Dendritic cell treated with granulocyte-macrophage colony-stimulating factor and Interleukin-4, amounts not matched to agents 40 ng/mL and 50 ng/mL, for 4 days (primary cell): Measurements from ENCODE around the gene IRX1.

Experiments
- H3K27ac Mint-ChIP-seq: one replicate; pipeline ENCODE4 v1.8.0; 2022; ENCODE audit warnings: mild to moderate bottlenecking, mixed read lengths
- H3K27me3 Mint-ChIP-seq: one replicate; pipeline ENCODE4 v1.8.0; 2022; ENCODE audit warnings: mild to moderate bottlenecking, mixed read lengths
- H3K36me3 Mint-ChIP-seq: one replicate; pipeline ENCODE4 v1.8.0; 2022; ENCODE audit warnings: low read depth, mixed read lengths
- H3K4me1 Mint-ChIP-seq: one replicate; pipeline ENCODE4 v1.8.0; 2022; ENCODE audit warnings: low read depth, mixed read lengths
- H3K4me3 Mint-ChIP-seq: one replicate; pipeline ENCODE4 v1.8.0; 2022; ENCODE audit warnings: mild to moderate bottlenecking, moderate library complexity, mixed read lengths
- H3K9me3 Mint-ChIP-seq: one replicate; pipeline ENCODE4 v1.8.0; 2022; ENCODE audit warnings: mixed read lengths
- intact Hi-C: fragments of 100-400 bp; cut with micrococcal nuclease; formaldehyde crosslinking; loops from one replicate; pipeline ENCODE4 v1.15.0; 2022

Gene IRX1

GRCh38 chr5:3597167-3598007 lies 1.8 kb downstream of the IRX1 start:
- Mint-ChIP-seq H3K27ac (no peak overlapping the region), H3K27me3 (peaks cover 93% of the 10 kb centered on the region), H3K4me3 (no peak overlapping the region), H3K9me3 (no peaks in the 10 kb centered on the region), H3K4me1 (no peaks in the 10 kb centered on the region), H3K36me3 (no peaks in the 10 kb centered on the region)
- intact Hi-C loops: no loop called here

GRCh38 chr5:3598207-3598606 lies 2.6 kb downstream of the IRX1 start:
- Mint-ChIP-seq H3K27ac (no peak overlapping the region), H3K9me3 (no peaks in the 10 kb centered on the region)

GRCh38 chr5:3598769-3599211 lies 3.2 kb downstream of the IRX1 start:
- intact Hi-C loops: no loop called here
- Mint-ChIP-seq H3K9me3 (no peaks in the 10 kb centered on the region), H3K4me1 (no peaks in the 10 kb centered on the region), H3K36me3 (no peaks in the 10 kb centered on the region), H3K4me3 (no peak overlapping the region), H3K27me3 (peaks cover 93% of the 10 kb centered on the region), H3K27ac (no peak overlapping the region)

More at GRCh38 chr5:3598207-3598606, 2.6 kb downstream of the IRX1 start:
- Mint-ChIP-seq H3K4me3 (no peak overlapping the region), H3K36me3 (no peaks in the 10 kb centered on the region), H3K4me1 (no peaks in the 10 kb centered on the region), H3K27me3 (peaks cover 93% of the 10 kb centered on the region)
- intact Hi-C loops: no loop called here

- intact Hi-C loops: no loop called here
- H3K4me1 Mint-ChIP-seq: no peaks in the 10 kb centered on the region
- no peaks in the 10 kb centered on the region for H3K9me3 Mint-ChIP-seq
- no peak overlapping the region for H3K4me3 Mint-ChIP-seq
- H3K27me3 Mint-ChIP-seq: peaks cover 93% of the 10 kb centered on the region
- no peaks in the 10 kb centered on the region for H3K36me3 Mint-ChIP-seq
- no peak overlapping the region for H3K27ac Mint-ChIP-seq
These were observed 3.8 kb downstream of the IRX1 start for GRCh38 chr5:3599226-3600105.

GRCh38 chr5:3600106-3601060 lies 4.8 kb downstream of the IRX1 start:
- no peaks in the 10 kb centered on the region for H3K4me1 Mint-ChIP-seq
- no peak overlapping the region for H3K27ac Mint-ChIP-seq
- H3K9me3 Mint-ChIP-seq: no peaks in the 10 kb centered on the region
- no peak overlapping the region for H3K4me3 Mint-ChIP-seq
- no peaks in the 10 kb centered on the region for H3K36me3 Mint-ChIP-seq
- peaks cover 93% of the 10 kb centered on the region for H3K27me3 Mint-ChIP-seq
- intact Hi-C loops: no loop called here

GRCh38 chr5:3601061-3601710 lies 5.6 kb downstream of the IRX1 start:
- intact Hi-C loops: no loop called here
- Mint-ChIP-seq H3K4me1 (no peaks in the 10 kb centered on the region), H3K4me3 (no peak overlapping the region), H3K27ac (no peak overlapping the region), H3K27me3 (peaks cover 100% of the 10 kb centered on the region), H3K36me3 (no peaks in the 10 kb centered on the region), H3K9me3 (no peaks in the 10 kb centered on the region)

GRCh38 chr5:3601911-3602782 lies 6.5 kb downstream of the IRX1 start:
- H3K27ac Mint-ChIP-seq: no peak overlapping the region
- H3K4me1 Mint-ChIP-seq: no peaks in the 10 kb centered on the region
- H3K36me3 Mint-ChIP-seq: no peaks in the 10 kb centered on the region
- no peak overlapping the region for H3K4me3 Mint-ChIP-seq
- no peaks in the 10 kb centered on the region for H3K9me3 Mint-ChIP-seq
- intact Hi-C loops: no loop called here
- peaks cover 99% of the 10 kb centered on the region for H3K27me3 Mint-ChIP-seq

GRCh38 chr5:3602785-3603502 lies 7.3 kb downstream of the IRX1 start:
- intact Hi-C loops: no loop called here
- Mint-ChIP-seq H3K27ac (no peak overlapping the region), H3K4me1 (no peaks in the 10 kb centered on the region), H3K4me3 (no peak overlapping the region), H3K36me3 (no peaks in the 10 kb centered on the region), H3K9me3 (no peaks in the 10 kb centered on the region), H3K27me3 (peaks cover 99% of the 10 kb centered on the region)

- Mint-ChIP-seq H3K9me3 (no peaks in the 10 kb centered on the region), H3K36me3 (no peaks in the 10 kb centered on the region), H3K27ac (no peak overlapping the region), H3K4me1 (no peaks in the 10 kb centered on the region), H3K4me3 (no peak overlapping the region), H3K27me3 (peaks cover 95% of the 10 kb centered on the region)
- intact Hi-C loops: no loop called here
These were observed 8.9 kb downstream of the IRX1 start for GRCh38 chr5:3604501-3604900.

GRCh38 chr5:3605298-3606010 lies 9.8 kb downstream of the IRX1 start:
- Mint-ChIP-seq H3K36me3 (no peaks in the 10 kb centered on the region), H3K9me3 (no peaks in the 10 kb centered on the region), H3K4me3 (no peak overlapping the region), H3K27me3 (peaks cover 89% of the 10 kb centered on the region), H3K27ac (no peak overlapping the region), H3K4me1 (no peaks in the 10 kb centered on the region)
- intact Hi-C loops: no loop called here

- no peaks in the 10 kb centered on the region for H3K4me1 Mint-ChIP-seq
- no peak overlapping the region for H3K4me3 Mint-ChIP-seq
- no peaks in the 10 kb centered on the region for H3K9me3 Mint-ChIP-seq
- no peaks in the 10 kb centered on the region for H3K36me3 Mint-ChIP-seq
- no peak overlapping the region for H3K27ac Mint-ChIP-seq
- intact Hi-C loops: no loop called here
- peaks cover 81% of the 10 kb centered on the region for H3K27me3 Mint-ChIP-seq
These were observed 10.6 kb downstream of the IRX1 start for GRCh38 chr5:3606121-3606831.
